WTC11 (cell line): ENCODE data around the gene BLOC1S5. TPM values are rescaled to one million over a fixed set of nuclear protein-coding genes. Genes with fewer than 3 reads are reported as not detected.

Experiments
- ATAC-seq: fragments of 200-7000 bp; cut with Tn5 transposase; 2 replicates; pipeline ENCODE4 v1.10.0; 2021; ENCODE audit warnings: mild to moderate bottlenecking, moderate library complexity
- CTCF ChIA-PET: fragments of 300-600 bp; sonication (Branson Sonifier 250); formaldehyde crosslinking; loops from one replicate; lab custom pipeline; 2021; ENCODE audit warnings: antibody characterized with exemption; lab: Charles Lee
- POLR2A ChIA-PET: fragments of 350-600 bp; sonication (Branson Sonifier 250); formaldehyde crosslinking; loops from one replicate; lab custom pipeline; 2021; ENCODE audit warnings: antibody characterized with exemption; lab: Charles Lee
- DNase-seq: peaks from one replicate; pipeline ENCODE4 v3.0.0; 2021; ENCODE audit warnings: low spot score
- H3K27ac Mint-ChIP-seq: 2 replicates; pipeline ENCODE4 v1.8.0; 2021; ENCODE audit warnings: mixed read lengths
- H3K27me3 Mint-ChIP-seq: 2 replicates; pipeline ENCODE4 v1.8.0; 2021; ENCODE audit warnings: low read depth, mild to moderate bottlenecking, moderate library complexity, mixed read lengths
- H3K36me3 Mint-ChIP-seq: 2 replicates; pipeline ENCODE4 v1.8.0; 2021; ENCODE audit warnings: mixed read lengths
- H3K4me1 Mint-ChIP-seq: 2 replicates; pipeline ENCODE4 v1.8.0; 2022; ENCODE audit warnings: mixed read lengths
- H3K4me3 Mint-ChIP-seq: 2 replicates; pipeline ENCODE4 v1.8.0; 2021; ENCODE audit warnings: mild to moderate bottlenecking, moderate library complexity, mixed read lengths
- H3K9me3 Mint-ChIP-seq: 2 replicates; pipeline ENCODE4 v1.8.0; 2021; ENCODE audit warnings: mixed read lengths
- ATF1 ChIP-seq: sonication (generic); formaldehyde crosslinking; IDR thresholded peaks from 2 replicates; pipeline ENCODE4 v1.8.1; 2023; ENCODE audit warnings: mild to moderate bottlenecking, moderate library complexity, missing genetic modification reagents
- ELF4 ChIP-seq: sonication (generic); formaldehyde crosslinking; IDR thresholded peaks from 2 replicates; pipeline ENCODE4 v1.8.1; 2022; ENCODE audit warnings: low read depth, mild to moderate bottlenecking, moderate library complexity, missing genetic modification reagents
- EMX1 ChIP-seq: fragments of 250-450 bp; sonication (Bioruptor Pico); IDR thresholded peaks from 2 replicates; pipeline ENCODE4 v1.8.0; 2021; ENCODE audit warnings: mild to moderate bottlenecking
- ETV6 ChIP-seq: sonication (generic); formaldehyde crosslinking; IDR thresholded peaks from 2 replicates; pipeline ENCODE4 v1.8.1; 2022; ENCODE audit warnings: mild to moderate bottlenecking, missing genetic modification reagents
- FOXJ3 ChIP-seq: sonication (generic); formaldehyde crosslinking; IDR thresholded peaks from 2 replicates; pipeline ENCODE4 v1.9.0; 2021; ENCODE audit warnings: missing genetic modification reagents, mild to moderate bottlenecking, borderline replicate concordance
- HMGA2 ChIP-seq: fragments of 250-450 bp; sonication (Bioruptor Pico); IDR thresholded peaks from 2 replicates; pipeline ENCODE4 v1.4.0; 2021; ENCODE audit warnings: mild to moderate bottlenecking, moderate library complexity
- NFYB ChIP-seq: sonication (generic); formaldehyde crosslinking; conservative IDR thresholded peaks from 2 replicates; pipeline ENCODE4 v1.8.0; 2022; ENCODE audit warnings: low read depth, missing genetic modification reagents
- NR1H2 ChIP-seq: sonication (generic); formaldehyde crosslinking; IDR thresholded peaks from 2 replicates; pipeline ENCODE4 v1.9.0; 2021; ENCODE audit warnings: mild to moderate bottlenecking, moderate library complexity, missing genetic modification reagents
- NR2C2 ChIP-seq: sonication (generic); formaldehyde crosslinking; IDR thresholded peaks from 2 replicates; pipeline ENCODE4 v1.8.0; 2022; ENCODE audit warnings: mild to moderate bottlenecking, missing genetic modification reagents
- RORB ChIP-seq: fragments of 250-450 bp; sonication (Bioruptor Pico); IDR thresholded peaks from 2 replicates; pipeline ENCODE4 v1.9.0; 2021; ENCODE audit warnings: mild to moderate bottlenecking
- SMAD4 ChIP-seq: sonication (generic); formaldehyde crosslinking; IDR thresholded peaks from 2 replicates; pipeline ENCODE4 v1.8.0; 2022; ENCODE audit warnings: mild to moderate bottlenecking, missing genetic modification reagents
- SOX15 ChIP-seq: fragments of 250-450 bp; sonication (Bioruptor Pico); IDR thresholded peaks from 2 replicates; pipeline ENCODE4 v1.9.0; 2021; ENCODE audit warnings: mild to moderate bottlenecking
- SP1 ChIP-seq: sonication (generic); formaldehyde crosslinking; conservative IDR thresholded peaks from 2 replicates; pipeline ENCODE4 v1.8.1; 2022; ENCODE audit warnings: missing genetic modification reagents
- TEAD4 ChIP-seq: sonication (generic); formaldehyde crosslinking; IDR thresholded peaks from 2 replicates; pipeline ENCODE4 v1.8.0; 2022; ENCODE audit warnings: mild to moderate bottlenecking, missing genetic modification reagents
- TP53 ChIP-seq: sonication (generic); formaldehyde crosslinking; IDR thresholded peaks from 2 replicates; pipeline ENCODE4 v1.8.1; 2023; ENCODE audit warnings: mild to moderate bottlenecking, missing genetic modification reagents
- ZNF138 ChIP-seq: sonication (generic); formaldehyde crosslinking; conservative IDR thresholded peaks from 2 replicates; pipeline ENCODE4 v1.8.1; 2022; ENCODE audit warnings: mild to moderate bottlenecking, moderate library complexity, missing genetic modification reagents
- ZNF232 ChIP-seq: sonication (generic); formaldehyde crosslinking; IDR thresholded peaks from 2 replicates; pipeline ENCODE4 v1.8.0; 2022; ENCODE audit warnings: mild to moderate bottlenecking, missing genetic modification reagents
- ZNF317 ChIP-seq: sonication (generic); formaldehyde crosslinking; IDR thresholded peaks from 2 replicates; pipeline ENCODE4 v1.8.1; 2023; ENCODE audit warnings: low read depth, mild to moderate bottlenecking, moderate library complexity, missing genetic modification reagents, borderline replicate concordance
- total RNA-seq: library from RNA; stranded (reverse); gene quantifications from 3 replicates; pipeline ENCODE4 v1.2.3, GENCODE V29; 2021
- TF ChIP-seq, protein P1 (sequence below): sonication (generic); formaldehyde crosslinking; IDR thresholded peaks from 2 replicates; pipeline ENCODE4 v1.8.0; 2022; ENCODE audit warnings: mild to moderate bottlenecking, missing genetic modification reagents
- TF ChIP-seq, protein P2 (sequence below): fragments of 250-450 bp; sonication (Bioruptor Pico); IDR thresholded peaks from 2 replicates; pipeline ENCODE4 v1.9.0; 2021; ENCODE audit warnings: mild to moderate bottlenecking
- TF ChIP-seq, protein P3 (sequence below): sonication (generic); formaldehyde crosslinking; IDR thresholded peaks from 2 replicates; pipeline ENCODE4 v1.8.1; 2022; ENCODE audit warnings: mild to moderate bottlenecking, missing genetic modification reagents, moderate library complexity, borderline replicate concordance
- TF ChIP-seq, protein P4 (sequence below): fragments of 250-450 bp; sonication (Bioruptor Pico); IDR thresholded peaks from 2 replicates; pipeline ENCODE4 v1.8.0; 2021; ENCODE audit warnings: mild to moderate bottlenecking
- TF ChIP-seq, protein P5 (sequence below): sonication (generic); formaldehyde crosslinking; IDR thresholded peaks from 2 replicates; pipeline ENCODE4 v1.8.0; 2022; ENCODE audit warnings: mild to moderate bottlenecking, missing genetic modification reagents
- TF ChIP-seq, protein P6 (sequence below): fragments of 250-450 bp; sonication (Bioruptor Pico); IDR thresholded peaks from 2 replicates; pipeline ENCODE4 v1.9.0; 2021; ENCODE audit warnings: mild to moderate bottlenecking, borderline replicate concordance

Gene BLOC1S5
- total RNA-seq, 1 experiment from 2014 or later: 17.9 TPM

DNA sequence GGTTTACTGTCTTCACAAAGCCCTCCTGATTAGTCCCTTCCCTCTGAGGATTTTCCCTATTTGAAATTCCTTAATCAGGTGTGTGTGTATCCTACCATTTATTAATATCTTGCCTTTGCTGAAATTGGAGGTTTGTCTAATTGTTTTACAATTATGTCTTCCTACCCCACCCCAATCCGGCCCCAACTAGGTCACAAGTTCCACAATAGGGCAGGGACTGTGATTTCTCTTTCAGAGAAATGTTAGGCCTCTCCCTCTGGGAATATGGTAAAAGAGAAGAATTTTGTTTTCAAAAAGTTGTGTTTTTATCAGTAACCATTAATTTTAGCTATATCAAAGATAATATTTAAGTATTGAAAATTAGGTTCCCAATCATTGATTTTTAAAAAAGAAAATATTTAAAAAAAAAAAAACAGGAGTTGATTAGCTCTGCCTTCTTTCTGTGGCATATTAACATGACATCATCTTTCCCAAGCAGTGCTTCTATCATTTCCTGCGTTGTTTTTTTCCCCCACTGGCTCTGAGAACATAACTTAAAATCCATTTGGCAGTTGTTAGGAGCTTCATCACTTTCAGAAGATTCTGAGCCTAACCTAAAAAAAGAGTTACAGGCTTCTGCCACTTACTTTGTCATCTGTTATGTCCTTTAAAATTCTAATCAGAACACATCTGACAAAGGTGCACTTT lies 36.1 kb downstream of the BLOC1S5 start:
- POLR2A ChIA-PET: no interaction called here
- no peak for DNase-seq
- 0 out of 2 replicates have a peak overlapping the region, but pooled peaks have one; percentile 62 for H3K27ac Mint-ChIP-seq
- TF ChIP-seq ELF4 (CRISPR knock-in tag) (no peak), RORB (no peak), ZNF317 (CRISPR knock-in tag) (no peak), EMX1 (CRISPR knock-in tag) (no peak), ETV6 (no peak), TEAD4 (CRISPR knock-in tag) (no peak), SOX15 (CRISPR knock-in tag) (no peak), NR1H2 (CRISPR knock-in tag) (no peak), FOXJ3 (CRISPR knock-in tag) (no peak), ZNF138 (no peak), SMAD4 (no peak), HMGA2 (CRISPR knock-in tag) (no peak)
- TF ChIP-seq, protein P1, sequence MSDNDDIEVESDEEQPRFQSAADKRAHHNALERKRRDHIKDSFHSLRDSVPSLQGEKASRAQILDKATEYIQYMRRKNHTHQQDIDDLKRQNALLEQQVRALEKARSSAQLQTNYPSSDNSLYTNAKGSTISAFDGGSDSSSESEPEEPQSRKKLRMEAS: no peak
- TF ChIP-seq, protein P2, sequence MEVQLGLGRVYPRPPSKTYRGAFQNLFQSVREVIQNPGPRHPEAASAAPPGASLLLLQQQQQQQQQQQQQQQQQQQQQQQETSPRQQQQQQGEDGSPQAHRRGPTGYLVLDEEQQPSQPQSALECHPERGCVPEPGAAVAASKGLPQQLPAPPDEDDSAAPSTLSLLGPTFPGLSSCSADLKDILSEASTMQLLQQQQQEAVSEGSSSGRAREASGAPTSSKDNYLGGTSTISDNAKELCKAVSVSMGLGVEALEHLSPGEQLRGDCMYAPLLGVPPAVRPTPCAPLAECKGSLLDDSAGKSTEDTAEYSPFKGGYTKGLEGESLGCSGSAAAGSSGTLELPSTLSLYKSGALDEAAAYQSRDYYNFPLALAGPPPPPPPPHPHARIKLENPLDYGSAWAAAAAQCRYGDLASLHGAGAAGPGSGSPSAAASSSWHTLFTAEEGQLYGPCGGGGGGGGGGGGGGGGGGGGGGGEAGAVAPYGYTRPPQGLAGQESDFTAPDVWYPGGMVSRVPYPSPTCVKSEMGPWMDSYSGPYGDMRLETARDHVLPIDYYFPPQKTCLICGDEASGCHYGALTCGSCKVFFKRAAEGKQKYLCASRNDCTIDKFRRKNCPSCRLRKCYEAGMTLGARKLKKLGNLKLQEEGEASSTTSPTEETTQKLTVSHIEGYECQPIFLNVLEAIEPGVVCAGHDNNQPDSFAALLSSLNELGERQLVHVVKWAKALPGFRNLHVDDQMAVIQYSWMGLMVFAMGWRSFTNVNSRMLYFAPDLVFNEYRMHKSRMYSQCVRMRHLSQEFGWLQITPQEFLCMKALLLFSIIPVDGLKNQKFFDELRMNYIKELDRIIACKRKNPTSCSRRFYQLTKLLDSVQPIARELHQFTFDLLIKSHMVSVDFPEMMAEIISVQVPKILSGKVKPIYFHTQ (CRISPR knock-in tag): no peak
- TF ChIP-seq, protein P3, sequence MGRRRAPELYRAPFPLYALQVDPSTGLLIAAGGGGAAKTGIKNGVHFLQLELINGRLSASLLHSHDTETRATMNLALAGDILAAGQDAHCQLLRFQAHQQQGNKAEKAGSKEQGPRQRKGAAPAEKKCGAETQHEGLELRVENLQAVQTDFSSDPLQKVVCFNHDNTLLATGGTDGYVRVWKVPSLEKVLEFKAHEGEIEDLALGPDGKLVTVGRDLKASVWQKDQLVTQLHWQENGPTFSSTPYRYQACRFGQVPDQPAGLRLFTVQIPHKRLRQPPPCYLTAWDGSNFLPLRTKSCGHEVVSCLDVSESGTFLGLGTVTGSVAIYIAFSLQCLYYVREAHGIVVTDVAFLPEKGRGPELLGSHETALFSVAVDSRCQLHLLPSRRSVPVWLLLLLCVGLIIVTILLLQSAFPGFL: no peak
- TF ChIP-seq, protein P4, sequence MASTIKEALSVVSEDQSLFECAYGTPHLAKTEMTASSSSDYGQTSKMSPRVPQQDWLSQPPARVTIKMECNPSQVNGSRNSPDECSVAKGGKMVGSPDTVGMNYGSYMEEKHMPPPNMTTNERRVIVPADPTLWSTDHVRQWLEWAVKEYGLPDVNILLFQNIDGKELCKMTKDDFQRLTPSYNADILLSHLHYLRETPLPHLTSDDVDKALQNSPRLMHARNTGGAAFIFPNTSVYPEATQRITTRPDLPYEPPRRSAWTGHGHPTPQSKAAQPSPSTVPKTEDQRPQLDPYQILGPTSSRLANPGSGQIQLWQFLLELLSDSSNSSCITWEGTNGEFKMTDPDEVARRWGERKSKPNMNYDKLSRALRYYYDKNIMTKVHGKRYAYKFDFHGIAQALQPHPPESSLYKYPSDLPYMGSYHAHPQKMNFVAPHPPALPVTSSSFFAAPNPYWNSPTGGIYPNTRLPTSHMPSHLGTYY (CRISPR knock-in tag): no peak
- TF ChIP-seq, all 79 proteins: peak for 0
- CTCF ChIA-PET: no interaction called here
- Mint-ChIP-seq H3K9me3 (peaks cover 10% of the 10 kb centered on the region; the same call in 1 of the 2 replicates), H3K4me1 (peaks cover 14% of the 10 kb centered on the region), H3K27me3 (no peaks in the 10 kb centered on the region), H3K4me3 (no peak overlapping the region), H3K36me3 (peaks cover 10% of the 10 kb centered on the region)
- ATAC-seq: no peak

DNA sequence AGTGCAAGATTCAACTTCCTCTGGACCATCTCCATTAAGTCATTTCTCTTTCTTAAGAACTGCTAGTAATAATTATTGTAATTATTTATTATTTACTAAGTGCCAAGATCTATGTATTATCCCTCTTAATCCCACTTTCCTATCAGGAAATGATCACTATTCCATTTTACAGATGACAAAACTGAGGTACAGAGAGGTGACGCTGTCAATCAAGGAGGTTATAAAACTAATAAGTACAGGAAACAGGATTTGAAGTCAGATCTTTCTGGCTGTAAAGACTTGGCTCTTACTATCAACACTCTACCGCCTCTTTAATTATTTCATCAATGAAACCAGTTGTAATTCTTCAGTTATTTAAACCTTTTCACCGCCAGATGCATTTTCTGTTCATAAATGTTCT lies 37.4 kb downstream of the BLOC1S5 start:
- H3K36me3 Mint-ChIP-seq: peaks cover 3% of the 10 kb centered on the region; the same call in 1 of the 2 replicates
- DNase-seq: no peak
- ChIA-PET POLR2A (no interaction called here), CTCF (no interaction called here)
- peaks cover 11% of the 10 kb centered on the region for H3K4me1 Mint-ChIP-seq
- no peak overlapping the region for H3K27ac Mint-ChIP-seq
- 0 out of 2 replicates have a peak, but pooled peaks cover 1% of the 10 kb centered on the region for H3K9me3 Mint-ChIP-seq
- no peak for ATAC-seq
- no peaks in the 10 kb centered on the region for H3K27me3 Mint-ChIP-seq
- no peak overlapping the region for H3K4me3 Mint-ChIP-seq
- TF ChIP-seq NR2C2 (CRISPR knock-in tag): no peak
- TF ChIP-seq NFYB: no peak
- TF ChIP-seq, protein P5, sequence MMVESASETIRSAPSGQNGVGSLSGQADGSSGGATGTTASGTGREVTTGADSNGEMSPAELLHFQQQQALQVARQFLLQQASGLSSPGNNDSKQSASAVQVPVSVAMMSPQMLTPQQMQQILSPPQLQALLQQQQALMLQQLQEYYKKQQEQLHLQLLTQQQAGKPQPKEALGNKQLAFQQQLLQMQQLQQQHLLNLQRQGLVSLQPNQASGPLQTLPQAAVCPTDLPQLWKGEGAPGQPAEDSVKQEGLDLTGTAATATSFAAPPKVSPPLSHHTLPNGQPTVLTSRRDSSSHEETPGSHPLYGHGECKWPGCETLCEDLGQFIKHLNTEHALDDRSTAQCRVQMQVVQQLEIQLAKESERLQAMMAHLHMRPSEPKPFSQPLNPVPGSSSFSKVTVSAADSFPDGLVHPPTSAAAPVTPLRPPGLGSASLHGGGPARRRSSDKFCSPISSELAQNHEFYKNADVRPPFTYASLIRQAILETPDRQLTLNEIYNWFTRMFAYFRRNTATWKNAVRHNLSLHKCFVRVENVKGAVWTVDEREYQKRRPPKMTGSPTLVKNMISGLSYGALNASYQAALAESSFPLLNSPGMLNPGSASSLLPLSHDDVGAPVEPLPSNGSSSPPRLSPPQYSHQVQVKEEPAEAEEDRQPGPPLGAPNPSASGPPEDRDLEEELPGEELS (CRISPR knock-in tag): no peak
- no peak for TF ChIP-seq ZNF232
- no peak for TF ChIP-seq SP1
- TF ChIP-seq, protein P6, sequence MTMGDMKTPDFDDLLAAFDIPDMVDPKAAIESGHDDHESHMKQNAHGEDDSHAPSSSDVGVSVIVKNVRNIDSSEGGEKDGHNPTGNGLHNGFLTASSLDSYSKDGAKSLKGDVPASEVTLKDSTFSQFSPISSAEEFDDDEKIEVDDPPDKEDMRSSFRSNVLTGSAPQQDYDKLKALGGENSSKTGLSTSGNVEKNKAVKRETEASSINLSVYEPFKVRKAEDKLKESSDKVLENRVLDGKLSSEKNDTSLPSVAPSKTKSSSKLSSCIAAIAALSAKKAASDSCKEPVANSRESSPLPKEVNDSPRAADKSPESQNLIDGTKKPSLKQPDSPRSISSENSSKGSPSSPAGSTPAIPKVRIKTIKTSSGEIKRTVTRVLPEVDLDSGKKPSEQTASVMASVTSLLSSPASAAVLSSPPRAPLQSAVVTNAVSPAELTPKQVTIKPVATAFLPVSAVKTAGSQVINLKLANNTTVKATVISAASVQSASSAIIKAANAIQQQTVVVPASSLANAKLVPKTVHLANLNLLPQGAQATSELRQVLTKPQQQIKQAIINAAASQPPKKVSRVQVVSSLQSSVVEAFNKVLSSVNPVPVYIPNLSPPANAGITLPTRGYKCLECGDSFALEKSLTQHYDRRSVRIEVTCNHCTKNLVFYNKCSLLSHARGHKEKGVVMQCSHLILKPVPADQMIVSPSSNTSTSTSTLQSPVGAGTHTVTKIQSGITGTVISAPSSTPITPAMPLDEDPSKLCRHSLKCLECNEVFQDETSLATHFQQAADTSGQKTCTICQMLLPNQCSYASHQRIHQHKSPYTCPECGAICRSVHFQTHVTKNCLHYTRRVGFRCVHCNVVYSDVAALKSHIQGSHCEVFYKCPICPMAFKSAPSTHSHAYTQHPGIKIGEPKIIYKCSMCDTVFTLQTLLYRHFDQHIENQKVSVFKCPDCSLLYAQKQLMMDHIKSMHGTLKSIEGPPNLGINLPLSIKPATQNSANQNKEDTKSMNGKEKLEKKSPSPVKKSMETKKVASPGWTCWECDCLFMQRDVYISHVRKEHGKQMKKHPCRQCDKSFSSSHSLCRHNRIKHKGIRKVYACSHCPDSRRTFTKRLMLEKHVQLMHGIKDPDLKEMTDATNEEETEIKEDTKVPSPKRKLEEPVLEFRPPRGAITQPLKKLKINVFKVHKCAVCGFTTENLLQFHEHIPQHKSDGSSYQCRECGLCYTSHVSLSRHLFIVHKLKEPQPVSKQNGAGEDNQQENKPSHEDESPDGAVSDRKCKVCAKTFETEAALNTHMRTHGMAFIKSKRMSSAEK: no peak
- no peak for TF ChIP-seq TP53 (CRISPR knock-in tag)
- no peak for TF ChIP-seq TEAD4 (CRISPR knock-in tag)
- TF ChIP-seq ZNF317 (CRISPR knock-in tag): no peak
- no peak for TF ChIP-seq ATF1 (CRISPR knock-in tag)
